Hepatocyte (in vitro differentiated cells): ENCODE measurements around the gene BAZ2B.

ENCODE experiments used
- CTCF ChIP-seq: fragments of 200-600 bp; sonication (generic); IDR thresholded peaks from 2 replicates; pipeline ENCODE4 v1.5.1; 2016; ENCODE audit warnings: antibody characterized with exemption, mild to moderate bottlenecking; ENCODE audit not compliant: poor library complexity
- EZH2 ChIP-seq: fragments of 200-600 bp; sonication (generic); IDR thresholded peaks from 2 replicates; pipeline ENCODE4 v1.6.1; 2016; ENCODE audit warnings: antibody characterized with exemption, mild to moderate bottlenecking, borderline replicate concordance

GRCh38 chr2:159439421-159439820, 176.9 kb downstream of the BAZ2B start:
- TF ChIP-seq CTCF (no peak), EZH2 (no peak)
